ENCODE results near the gene GALNT13. TPM values are rescaled to one million over a fixed set of nuclear protein-coding genes. Genes with fewer than 3 reads are reported as not detected.

Gene GALNT13
- total RNA-seq, 2 experiments from 2014 or later, result 0.32 to 0.60 TPM

GRCh38 chr2:154261473-154262027 is 389.8 kb downstream of the GALNT13 start:
- H3K27me3 Mint-ChIP-seq, result no peaks in the 10 kb centered on the region
- intact Hi-C loops (cut with micrococcal nuclease), result no loop called here
- no peak overlapping the region for H3K4me3 Mint-ChIP-seq
- H3K9me3 Mint-ChIP-seq, result peaks cover 1% of the 10 kb centered on the region
- no peaks in the 10 kb centered on the region for H3K4me1 Mint-ChIP-seq (ENCODE audit: low read depth)
- CTCF ChIA-PET, result no interaction called here
- H3K36me3 Mint-ChIP-seq (ENCODE audit: low read depth), result no peaks in the 10 kb centered on the region
- ATAC-seq (no peak), DNase-seq (no peak)
- no peak for TF ChIP-seq CTCF (IDR thresholded peaks at IDR 0.05)
- no peak overlapping the region for H3K27ac Mint-ChIP-seq
- POLR2A ChIA-PET, result no interaction called here

GRCh38 chr2:154263206-154263605 is 391.5 kb downstream of the GALNT13 start:
- H3K4me1 Mint-ChIP-seq (ENCODE audit: low read depth), result no peaks in the 10 kb centered on the region
- H3K36me3 Mint-ChIP-seq (ENCODE audit: low read depth), result no peaks in the 10 kb centered on the region
- CTCF ChIA-PET, result no interaction called here
- no peak overlapping the region for H3K4me3 Mint-ChIP-seq
- POLR2A ChIA-PET, result no interaction called here
- no peaks in the 10 kb centered on the region for H3K27me3 Mint-ChIP-seq
- no peak for ATAC-seq
- H3K27ac Mint-ChIP-seq, result no peak overlapping the region
- peaks cover 1% of the 10 kb centered on the region for H3K9me3 Mint-ChIP-seq
- TF ChIP-seq CTCF (IDR thresholded peaks at IDR 0.05), result no peak
- intact Hi-C loops (cut with micrococcal nuclease), result no loop called here
- no peak for DNase-seq

- Mint-ChIP-seq H3K9me3 (peaks cover 1% of the 10 kb centered on the region), H3K4me1 (ENCODE audit: low read depth) (no peaks in the 10 kb centered on the region), H3K27me3 (no peaks in the 10 kb centered on the region), H3K27ac (no peak overlapping the region), H3K4me3 (no peak overlapping the region), H3K36me3 (ENCODE audit: low read depth) (no peaks in the 10 kb centered on the region)
- intact Hi-C loops (cut with micrococcal nuclease), result no loop called here
- CTCF ChIA-PET, result no interaction called here
- TF ChIP-seq CTCF (IDR thresholded peaks at IDR 0.05), result no peak
- POLR2A ChIA-PET, result no interaction called here
- ATAC-seq (no peak), DNase-seq (no peak)
Measured at GRCh38 chr2:154264024-154264423, 392.3 kb downstream of the GALNT13 start.

- H3K4me3 Mint-ChIP-seq, result no peak overlapping the region
Measured at GRCh38 chr2:154267983-154268382, 396.3 kb downstream of the GALNT13 start.

GRCh38 chr2:154280543-154280942 is 408.8 kb downstream of the GALNT13 start:
- Mint-ChIP-seq H3K27me3 (no peaks in the 10 kb centered on the region), H3K27ac (no peak overlapping the region), H3K4me1 (ENCODE audit: low read depth) (no peaks in the 10 kb centered on the region), H3K9me3 (peaks cover 4% of the 10 kb centered on the region), H3K36me3 (ENCODE audit: low read depth) (no peaks in the 10 kb centered on the region), H3K4me3 (no peak overlapping the region)
- TF ChIP-seq CTCF (IDR thresholded peaks at IDR 0.05), result no peak
- ChIA-PET CTCF (no interaction called here), POLR2A (no interaction called here)
- no peak for ATAC-seq
- intact Hi-C loops (cut with micrococcal nuclease), result no loop called here
- DNase-seq, result no peak

More at GRCh38 chr2:154267983-154268382, 396.3 kb downstream of the GALNT13 start:
- Mint-ChIP-seq H3K9me3 (peaks cover 1% of the 10 kb centered on the region), H3K36me3 (ENCODE audit: low read depth) (no peaks in the 10 kb centered on the region), H3K27ac (no peak overlapping the region), H3K4me1 (ENCODE audit: low read depth) (no peaks in the 10 kb centered on the region), H3K27me3 (no peaks in the 10 kb centered on the region)
- POLR2A ChIA-PET, result no interaction called here
- intact Hi-C loops (cut with micrococcal nuclease), result no loop called here
- no peak for DNase-seq
- CTCF ChIA-PET, result no interaction called here
- no peak for ATAC-seq
- no peak for TF ChIP-seq CTCF (IDR thresholded peaks at IDR 0.05)
